RWPE1 (cell line): ENCODE data around the gene RNU2-1.

Experiments used
- CTCF ChIA-PET: fragments of 350-600 bp; sonication (Branson Sonifier 250); formaldehyde crosslinking; extraction: SDS; loops from one replicate; lab custom pipeline; 2021; lab: Yijun Ruan, JAX
- POLR2A ChIA-PET: fragments of 400-600 bp; formaldehyde crosslinking; extraction: SDS; loops from one replicate; lab custom pipeline; 2020; ENCODE audit warnings: antibody characterized with exemption; ENCODE audit not compliant: low non-redundant PET; lab: Yijun Ruan, JAX
- DNase-seq: peaks from one replicate; pipeline ENCODE4 v3.0.0; 2012; ENCODE audit warnings: low spot score
- H3K27ac ChIP-seq: fragments of 450-650 bp; 2 replicates; pipeline ENCODE4 v1.5.1; 2017
- TF ChIP-seq, protein P1 (sequence below): fragments of 450-650 bp; conservative IDR thresholded peaks from 2 replicates; pipeline ENCODE4 v1.5.1; 2017; ENCODE audit warnings: low read depth, mild to moderate bottlenecking

Gene RNU2-1

DNA sequence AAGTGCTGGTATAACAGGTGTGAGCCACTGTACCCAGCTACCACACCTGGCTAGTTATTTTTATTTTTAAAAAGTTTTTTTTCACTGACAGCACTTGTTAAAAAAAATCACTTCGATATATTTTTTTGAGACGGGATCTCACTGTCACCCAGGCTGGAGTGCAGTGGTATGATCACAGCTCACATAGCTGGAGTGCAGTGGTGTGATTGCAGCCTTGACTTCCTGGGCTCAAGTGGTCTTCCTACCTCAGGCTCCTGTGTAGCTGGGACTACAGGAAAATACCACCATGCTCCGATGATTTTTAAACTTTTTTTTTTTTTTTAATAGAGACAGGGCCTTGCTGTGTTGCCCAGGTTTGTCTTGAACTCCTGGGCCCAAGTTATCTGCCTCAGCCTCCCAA is 49.9 kb downstream of the RNU2-1 start:
- CTCF ChIA-PET: no interaction called here
- DNase-seq: no peak
- TF ChIP-seq, protein P1, sequence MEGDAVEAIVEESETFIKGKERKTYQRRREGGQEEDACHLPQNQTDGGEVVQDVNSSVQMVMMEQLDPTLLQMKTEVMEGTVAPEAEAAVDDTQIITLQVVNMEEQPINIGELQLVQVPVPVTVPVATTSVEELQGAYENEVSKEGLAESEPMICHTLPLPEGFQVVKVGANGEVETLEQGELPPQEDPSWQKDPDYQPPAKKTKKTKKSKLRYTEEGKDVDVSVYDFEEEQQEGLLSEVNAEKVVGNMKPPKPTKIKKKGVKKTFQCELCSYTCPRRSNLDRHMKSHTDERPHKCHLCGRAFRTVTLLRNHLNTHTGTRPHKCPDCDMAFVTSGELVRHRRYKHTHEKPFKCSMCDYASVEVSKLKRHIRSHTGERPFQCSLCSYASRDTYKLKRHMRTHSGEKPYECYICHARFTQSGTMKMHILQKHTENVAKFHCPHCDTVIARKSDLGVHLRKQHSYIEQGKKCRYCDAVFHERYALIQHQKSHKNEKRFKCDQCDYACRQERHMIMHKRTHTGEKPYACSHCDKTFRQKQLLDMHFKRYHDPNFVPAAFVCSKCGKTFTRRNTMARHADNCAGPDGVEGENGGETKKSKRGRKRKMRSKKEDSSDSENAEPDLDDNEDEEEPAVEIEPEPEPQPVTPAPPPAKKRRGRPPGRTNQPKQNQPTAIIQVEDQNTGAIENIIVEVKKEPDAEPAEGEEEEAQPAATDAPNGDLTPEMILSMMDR: no peak
- no peak overlapping the region for H3K27ac ChIP-seq
- POLR2A ChIA-PET: interaction anchor here (0.6 kb wide), 1 partner anchor 159 kb away, joined by 3 read pairs; no protein-coding TSS in a partner anchor
